Hematopoietic multipotent progenitor cell treated with erythropoietin and hydrocortisone succinate and interleukin-3 and kit ligand, for 6 days (in vitro differentiated cells): ENCODE measurements around the gene SDK1.

Source experiments
- DNase-seq: peaks from one replicate; pipeline ENCODE4 v3.0.0-alpha.2; 2015

Gene SDK1

DNA sequence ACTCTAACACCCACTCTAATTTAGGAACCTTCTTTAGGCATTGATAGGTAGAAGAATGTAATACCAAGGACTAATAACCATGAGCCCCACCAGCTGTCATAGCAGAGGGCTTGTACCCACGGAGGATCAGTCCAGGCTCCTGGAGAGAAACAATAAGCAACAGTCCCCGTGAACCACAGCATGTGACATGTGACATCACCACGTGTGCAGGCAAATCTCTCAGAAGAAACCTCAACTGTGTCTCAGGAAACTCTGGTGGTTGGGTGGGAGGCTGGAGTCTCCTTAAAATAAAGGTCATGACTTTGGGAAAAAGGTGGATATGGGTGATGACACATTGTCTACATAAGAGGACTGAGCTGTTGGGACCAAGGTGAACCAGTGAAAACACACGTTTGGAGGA, 727.2 kb downstream of the SDK1 start:
- DNase-seq, result no peak

DNA sequence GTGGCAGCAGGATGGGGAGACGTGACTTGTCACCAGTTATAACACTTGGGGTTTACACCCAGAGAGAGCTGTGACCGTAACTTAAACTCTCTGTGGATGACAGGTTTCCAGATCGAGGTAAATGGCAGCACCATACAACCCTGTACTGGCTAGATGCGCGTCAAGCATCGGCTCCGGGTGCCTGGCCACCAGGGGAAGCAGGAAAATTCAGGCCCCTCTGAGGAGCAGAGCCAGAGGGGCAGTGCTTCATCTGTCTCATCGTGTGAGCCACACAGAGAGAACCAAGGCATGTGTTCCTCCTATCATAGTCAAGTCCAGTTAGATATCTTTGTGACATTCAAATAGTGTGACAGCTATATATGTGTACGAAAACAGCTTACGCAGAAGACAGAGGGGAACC, 728.9 kb downstream of the SDK1 start:
- DNase-seq, result no peak

- DNase-seq, result no peak
Measured at GRCh38 chr7:4030346-4030950, 729.4 kb downstream of the SDK1 start.

DNA sequence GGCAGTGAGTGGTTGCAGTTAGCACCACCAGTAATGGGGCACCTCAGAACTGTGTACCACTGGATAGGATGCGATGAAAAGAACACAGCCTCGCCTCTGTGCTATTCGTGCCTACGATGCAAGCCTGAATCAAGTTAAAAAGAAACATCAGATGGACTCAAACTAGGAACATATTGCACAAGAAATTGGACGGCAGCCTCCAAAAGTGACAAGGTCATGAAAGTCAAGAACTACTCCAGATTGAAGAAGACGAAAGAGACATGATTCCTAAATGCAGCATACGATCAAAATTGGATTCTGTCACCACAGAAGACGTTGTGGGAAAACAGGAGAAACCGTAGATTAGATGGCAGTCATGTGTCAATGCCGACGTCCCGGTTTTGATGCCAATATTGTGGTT, 732.9 kb downstream of the SDK1 start:
- DNase-seq, result no peak

GRCh38 chr7:4037308-4037707, 736.3 kb downstream of the SDK1 start:
- no peak for DNase-seq

DNA sequence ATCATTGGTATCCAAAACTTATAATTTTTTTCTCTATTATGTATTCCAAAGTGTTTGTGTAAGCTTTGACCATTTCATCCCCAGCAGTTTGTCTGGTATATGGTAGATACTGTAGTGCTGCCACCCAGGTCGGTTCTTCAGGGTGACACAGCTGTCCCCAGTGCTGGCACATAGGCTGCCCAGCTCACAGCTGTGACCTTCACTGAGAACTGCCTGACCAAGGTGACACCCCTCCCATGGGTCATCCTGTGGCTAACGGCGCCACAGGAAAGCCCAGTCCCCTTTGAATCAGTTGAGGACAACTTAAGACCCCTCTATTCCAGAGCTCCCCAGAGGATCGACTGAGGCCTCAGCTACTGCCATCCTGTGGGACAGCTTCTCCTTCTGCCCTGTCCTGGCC, 736.8 kb downstream of the SDK1 start:
- no peak for DNase-seq

- DNase-seq, result no peak
Measured at GRCh38 chr7:4040109-4040928, 739.3 kb downstream of the SDK1 start.

GRCh38 chr7:4042402-4043045, 741.5 kb downstream of the SDK1 start:
- no peak for DNase-seq

DNA sequence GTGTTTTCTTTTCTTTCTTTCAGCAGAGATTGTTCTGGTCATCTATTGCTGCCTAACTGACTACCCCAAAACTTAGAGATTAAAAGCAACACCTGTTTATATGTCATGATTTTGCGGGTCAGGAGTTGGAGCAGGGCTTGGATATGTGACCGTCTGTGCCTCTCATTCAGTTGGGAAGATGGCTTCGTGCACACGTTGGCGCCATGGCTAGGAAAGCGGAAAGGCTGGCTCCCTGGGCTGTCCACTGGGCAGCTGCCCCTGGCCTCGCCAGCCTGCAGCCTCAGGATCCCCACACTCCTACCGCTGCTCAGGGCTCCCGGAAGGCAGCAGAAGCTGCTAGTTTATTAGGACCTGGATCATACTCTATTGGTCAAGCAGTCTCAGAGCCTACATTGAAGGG, 742.9 kb downstream of the SDK1 start:
- no peak for DNase-seq

DNA sequence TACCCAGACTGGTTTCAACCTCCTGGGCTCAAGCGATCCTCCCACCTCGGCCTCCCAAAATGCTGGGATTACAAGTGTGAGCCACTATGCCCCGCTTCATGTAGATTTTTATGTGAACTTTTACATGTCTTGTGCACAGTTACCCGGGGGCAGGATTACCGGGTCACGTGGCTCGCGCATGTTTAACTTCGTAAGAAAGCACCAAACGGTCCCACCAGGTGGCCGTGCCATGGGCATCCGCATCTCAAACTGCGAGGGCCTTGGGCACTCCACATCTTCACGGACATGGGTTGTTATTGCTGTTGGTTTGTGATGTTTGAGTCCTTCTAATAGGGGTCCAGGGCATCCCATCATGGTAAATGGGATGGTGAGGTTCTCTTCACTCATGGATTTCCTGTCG, 744.4 kb downstream of the SDK1 start:
- DNase-seq, result no peak

GRCh38 chr7:4045975-4046374, 744.9 kb downstream of the SDK1 start:
- DNase-seq, result no peak

DNA sequence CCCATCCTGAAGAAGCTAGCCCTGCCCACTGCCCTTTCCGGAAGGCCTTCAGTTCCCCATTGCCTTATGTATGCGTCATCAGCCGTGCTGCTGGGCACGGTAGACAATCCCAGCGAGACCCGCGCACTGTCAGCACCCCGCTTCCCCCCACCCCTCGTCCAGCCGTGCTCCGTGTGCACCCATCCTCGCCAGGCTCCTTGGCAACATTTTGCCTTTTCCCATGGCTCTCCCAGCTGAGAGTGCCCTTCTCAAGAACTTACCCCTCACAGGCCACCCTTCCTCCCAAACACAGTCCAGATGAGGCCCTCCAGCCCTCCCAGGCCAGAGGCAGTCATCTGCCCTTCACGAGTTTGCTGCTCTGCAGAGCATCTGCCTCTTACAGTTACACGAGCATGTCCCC, 747.3 kb downstream of the SDK1 start:
- no peak for DNase-seq

DNA sequence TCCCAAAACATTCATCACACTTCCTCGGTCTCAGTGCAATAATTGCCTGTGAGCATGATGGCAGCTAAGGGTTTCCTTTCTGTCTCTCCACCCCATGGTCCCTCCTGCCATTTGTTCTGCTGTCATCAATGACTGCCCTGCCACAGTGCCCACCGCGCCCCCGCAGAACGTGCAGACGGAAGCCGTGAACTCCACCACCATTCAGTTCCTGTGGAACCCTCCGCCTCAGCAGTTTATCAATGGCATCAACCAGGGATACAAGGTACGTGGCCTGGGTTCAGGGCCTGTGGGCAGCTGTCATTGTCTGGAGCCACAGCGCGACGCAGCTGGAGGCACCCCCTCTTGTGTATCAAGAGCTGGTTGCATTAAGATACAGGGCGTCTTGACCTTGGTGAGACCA, 748.1 kb downstream of the SDK1 start:
- DNase-seq, result no peak

DNA sequence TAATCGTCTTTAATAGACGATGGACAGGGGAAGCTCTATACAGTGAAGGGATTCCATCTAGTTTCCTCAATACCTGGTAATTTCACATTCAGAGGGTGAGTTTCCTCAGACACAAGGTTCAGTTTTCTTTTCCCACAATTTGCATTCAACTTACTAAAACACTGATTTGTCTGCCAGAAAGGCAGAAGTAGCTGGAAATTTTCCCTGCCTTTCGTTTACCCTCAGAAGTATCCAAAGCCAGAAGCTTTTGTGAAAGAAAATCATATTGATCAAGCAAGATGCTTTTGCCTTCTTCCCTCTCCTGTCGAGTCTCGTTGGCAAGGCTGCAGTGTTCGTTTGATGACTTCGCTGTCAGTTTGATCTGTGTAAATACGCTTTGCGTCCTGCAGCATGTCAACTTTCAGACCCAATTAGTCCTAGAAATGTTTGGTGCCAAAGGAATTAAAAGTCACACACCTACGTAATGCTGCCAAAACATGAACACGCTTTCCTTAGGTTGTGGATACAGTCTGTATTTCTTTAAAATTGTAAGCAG, 749.1 kb downstream of the SDK1 start:
- DNase-seq, result no peak

- DNase-seq, result no peak
Measured at GRCh38 chr7:4051696-4052095, 750.6 kb downstream of the SDK1 start.

DNA sequence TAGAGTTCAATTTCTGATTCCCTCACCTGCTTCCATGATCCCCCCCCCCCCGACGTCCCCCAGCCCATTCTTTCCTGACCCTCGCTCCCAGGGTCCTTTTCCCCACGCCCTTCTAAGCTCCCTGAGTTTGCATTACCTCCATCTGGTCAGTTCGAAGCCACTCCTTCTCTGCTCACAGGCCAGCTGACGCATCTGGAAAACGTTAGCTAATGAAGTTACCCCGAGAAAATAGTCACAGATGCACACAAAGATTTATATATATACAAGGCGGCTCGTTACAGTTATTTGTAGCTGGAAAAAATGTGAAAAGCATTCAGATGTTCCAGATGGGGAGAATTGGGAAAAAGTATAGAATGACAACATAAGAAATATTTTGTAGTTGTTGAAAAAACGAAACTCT, 751.1 kb downstream of the SDK1 start:
- no peak for DNase-seq

- DNase-seq, result no peak
Measured at GRCh38 chr7:4054158-4054557, 753.1 kb downstream of the SDK1 start.

DNA sequence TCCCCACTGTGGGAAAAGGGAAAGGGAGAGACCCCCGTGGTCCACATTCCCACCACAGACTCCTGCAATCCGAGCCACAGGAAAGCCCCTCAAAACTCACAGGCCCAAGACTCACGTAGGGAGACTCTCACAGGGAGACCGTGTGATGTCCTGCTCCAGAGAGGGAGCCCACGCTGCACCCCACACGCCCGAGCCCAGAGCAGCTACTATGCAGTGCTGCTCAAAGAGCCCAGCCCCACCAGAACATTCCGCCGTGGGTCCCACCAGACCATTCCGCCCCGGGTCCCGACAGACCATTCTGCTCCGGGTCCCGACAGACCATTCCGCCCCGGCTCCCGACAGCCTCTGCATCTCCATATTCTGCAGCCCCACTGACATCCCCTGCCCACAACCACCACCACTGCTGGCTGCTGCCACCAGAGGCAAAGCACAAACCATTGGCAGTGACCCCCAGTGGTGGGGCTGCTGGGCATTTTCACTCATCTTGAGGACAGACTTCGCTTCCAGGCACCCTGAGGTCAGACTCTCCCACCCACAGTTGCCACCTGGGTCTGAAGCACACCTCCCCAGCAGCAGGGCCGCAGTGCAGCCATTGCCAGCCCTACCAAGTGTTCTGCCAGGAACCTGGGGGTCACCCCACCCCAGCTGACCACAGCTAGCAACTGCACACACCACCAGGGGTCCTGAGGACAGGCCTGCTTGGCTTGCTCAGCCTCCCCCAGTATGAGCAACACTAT, 755.7 kb downstream of the SDK1 start:
- no peak for DNase-seq

DNA sequence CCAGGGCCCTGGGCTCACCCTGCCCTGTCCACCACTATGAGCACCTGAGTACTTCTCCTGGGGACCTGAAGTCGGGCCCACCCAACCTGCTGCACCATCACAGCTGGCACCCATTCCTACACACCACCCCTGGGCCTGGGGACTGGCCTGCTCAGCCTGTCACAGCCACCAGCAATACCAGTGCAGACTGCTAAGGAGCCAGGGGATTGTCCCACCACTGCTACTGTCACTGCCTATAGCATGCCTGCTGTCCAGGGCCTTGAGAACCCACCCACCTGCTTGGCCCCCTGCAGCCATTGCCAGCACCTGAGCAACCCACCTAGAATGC, 756.2 kb downstream of the SDK1 start:
- no peak for DNase-seq

DNA sequence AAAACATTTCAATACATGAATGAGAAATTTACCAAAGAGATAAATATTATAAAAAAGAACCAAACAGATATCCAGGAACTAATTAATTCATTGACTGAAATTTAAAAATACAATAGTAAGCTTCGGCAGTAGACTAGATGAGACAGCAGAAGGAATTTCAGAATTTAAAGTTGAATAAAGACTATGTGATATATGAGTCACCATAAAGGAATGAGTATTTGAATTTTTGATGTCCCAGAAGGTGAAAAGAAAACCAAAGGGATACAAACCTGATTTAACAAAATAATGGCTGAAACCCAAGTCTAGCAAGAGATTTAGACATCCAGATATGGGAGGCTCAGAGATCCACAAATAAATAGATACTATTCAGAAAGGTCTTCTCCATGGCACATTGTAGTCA, 757.1 kb downstream of the SDK1 start:
- no peak for DNase-seq

DNA sequence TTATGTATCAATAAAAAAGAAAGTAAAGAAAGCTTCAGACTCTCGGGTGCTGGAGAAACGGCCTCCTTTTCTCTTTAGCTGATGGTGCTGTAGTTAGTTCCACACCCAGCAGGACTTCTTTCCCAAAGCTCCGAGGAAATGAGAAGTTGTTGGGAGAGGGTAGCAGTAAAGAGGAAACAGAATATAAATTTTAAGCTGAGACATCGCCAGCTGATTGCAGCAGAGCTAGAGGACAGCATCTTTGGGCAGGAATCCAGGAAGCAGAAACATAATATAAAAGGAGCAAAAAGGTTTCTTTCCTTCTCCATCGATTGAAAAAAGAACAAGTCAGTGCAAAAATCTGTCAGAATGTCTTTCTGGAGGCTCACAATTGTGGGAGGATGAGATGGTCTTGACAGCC, 764.1 kb downstream of the SDK1 start:
- no peak for DNase-seq

DNA sequence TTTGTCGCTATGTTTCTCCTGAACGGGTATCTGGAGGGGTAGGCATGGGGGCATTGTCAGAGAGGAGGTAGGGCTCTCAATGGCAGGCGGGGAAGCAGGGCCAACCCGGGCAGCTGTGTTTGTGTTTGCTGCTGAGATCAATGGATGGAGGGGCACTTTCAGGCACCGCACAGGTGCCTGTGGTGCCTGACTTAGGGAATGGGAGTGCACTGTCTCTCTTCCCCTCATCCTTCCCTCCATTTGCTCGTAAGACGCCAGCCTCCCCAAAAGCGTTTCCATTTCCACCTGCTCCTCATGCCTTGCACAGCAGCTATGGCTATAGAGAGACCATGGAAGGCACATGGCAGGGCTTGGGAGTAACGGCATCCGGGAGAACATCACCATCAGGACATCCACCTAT, 765.2 kb downstream of the SDK1 start:
- DNase-seq, result no peak

DNA sequence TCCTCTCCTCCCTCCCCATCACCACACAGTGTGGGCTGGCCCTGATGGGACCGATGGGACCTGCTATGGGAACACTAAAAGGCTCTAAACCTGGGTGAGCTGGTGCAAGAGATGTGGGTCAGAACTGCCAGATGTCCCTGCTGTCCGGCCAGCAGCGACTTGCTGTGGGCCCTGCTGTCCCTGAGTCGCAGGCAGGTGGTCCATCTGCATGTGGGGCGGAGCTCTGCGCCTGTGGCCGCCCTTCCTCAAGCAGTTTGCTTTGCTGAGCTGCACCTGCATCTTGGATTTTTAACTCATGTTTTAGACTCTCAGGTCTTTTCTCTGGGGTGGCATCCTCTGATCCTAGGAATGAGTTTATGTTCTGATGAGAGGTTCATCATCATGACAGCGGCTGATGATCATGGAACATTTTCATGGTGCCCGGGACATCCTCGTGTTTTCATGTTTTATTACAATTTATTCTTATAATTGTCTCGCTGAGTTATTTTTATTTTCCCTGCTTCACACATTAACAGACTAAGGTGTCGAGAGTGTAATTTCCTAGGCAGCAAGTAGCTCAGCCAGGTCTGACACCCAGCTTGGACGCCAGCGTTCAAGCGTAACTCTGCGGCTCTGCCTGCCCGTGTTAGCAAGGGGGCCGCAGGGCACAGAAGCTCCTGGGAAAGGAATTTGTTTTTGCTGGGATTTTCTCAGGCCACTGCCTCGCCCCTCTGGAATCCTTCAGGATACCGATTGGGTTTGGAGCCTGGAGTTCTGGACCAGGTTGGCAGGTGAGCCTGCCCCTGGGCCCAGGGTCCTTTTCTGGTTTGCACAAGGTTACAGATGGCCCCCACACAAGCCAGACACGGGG, 765.8 kb downstream of the SDK1 start:
- DNase-seq, result no peak
